ENCODE measurements around the gene PHOX2A.

The PHOX2A gene

DNA sequence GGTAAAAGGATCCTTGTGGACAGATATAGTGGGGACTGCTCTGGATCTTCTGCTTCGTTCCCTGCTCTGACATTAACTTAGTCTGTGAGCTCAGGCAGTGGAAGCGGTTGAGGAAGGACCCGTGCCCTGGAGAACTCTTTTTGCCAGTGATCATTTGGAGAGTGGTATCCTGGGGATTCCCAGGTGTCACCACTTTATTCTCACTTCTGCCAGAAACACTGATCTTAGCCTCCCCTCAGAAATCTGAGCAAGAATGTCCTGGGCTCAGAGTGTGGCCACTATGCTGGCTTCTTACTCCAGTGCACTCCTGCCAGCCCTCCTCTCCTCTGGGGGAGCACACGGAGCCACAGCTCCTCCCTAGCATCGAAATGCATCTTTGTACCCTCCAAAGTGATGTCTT is 7.6 kb upstream of the PHOX2A start:
- no peak for TF ChIP-seq ZNF70 (CRISPR knock-in tag; IDR thresholded peaks at IDR 0.05)
- no peak for TF ChIP-seq TCF4 (CRISPR knock-in tag; IDR thresholded peaks at IDR 0.05; ENCODE audit: borderline replicate concordance)
- no peak for TF ChIP-seq ARNTL (CRISPR knock-in tag; IDR thresholded peaks at IDR 0.05; ENCODE audit: borderline replicate concordance, low read depth)
- TF ChIP-seq, protein P1, sequence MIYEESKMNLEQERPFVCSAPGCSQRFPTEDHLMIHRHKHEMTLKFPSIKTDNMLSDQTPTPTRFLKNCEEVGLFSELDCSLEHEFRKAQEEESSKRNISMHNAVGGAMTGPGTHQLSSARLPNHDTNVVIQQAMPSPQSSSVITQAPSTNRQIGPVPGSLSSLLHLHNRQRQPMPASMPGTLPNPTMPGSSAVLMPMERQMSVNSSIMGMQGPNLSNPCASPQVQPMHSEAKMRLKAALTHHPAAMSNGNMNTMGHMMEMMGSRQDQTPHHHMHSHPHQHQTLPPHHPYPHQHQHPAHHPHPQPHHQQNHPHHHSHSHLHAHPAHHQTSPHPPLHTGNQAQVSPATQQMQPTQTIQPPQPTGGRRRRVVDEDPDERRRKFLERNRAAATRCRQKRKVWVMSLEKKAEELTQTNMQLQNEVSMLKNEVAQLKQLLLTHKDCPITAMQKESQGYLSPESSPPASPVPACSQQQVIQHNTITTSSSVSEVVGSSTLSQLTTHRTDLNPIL (CRISPR knock-in tag; IDR thresholded peaks at IDR 0.05; ENCODE audit: low read depth) = no peak
- no peak for TF ChIP-seq ZFP3 (CRISPR knock-in tag; IDR thresholded peaks at IDR 0.05)
- no peak for TF ChIP-seq ESRRG (CRISPR knock-in tag; IDR thresholded peaks at IDR 0.05)
- TF ChIP-seq ZNF565 (CRISPR knock-in tag; conservative IDR thresholded peaks at IDR 0.05; ENCODE audit: low read depth) = no peak
- no peak for TF ChIP-seq ZFP30 (CRISPR knock-in tag; IDR thresholded peaks at IDR 0.05)
- TF ChIP-seq ZNF8 (CRISPR knock-in tag; IDR thresholded peaks at IDR 0.05) = no peak
- no peak for TF ChIP-seq BACH2 (CRISPR knock-in tag; IDR thresholded peaks at IDR 0.05; ENCODE audit: borderline replicate concordance)
- no peak for ATAC-seq

DNA sequence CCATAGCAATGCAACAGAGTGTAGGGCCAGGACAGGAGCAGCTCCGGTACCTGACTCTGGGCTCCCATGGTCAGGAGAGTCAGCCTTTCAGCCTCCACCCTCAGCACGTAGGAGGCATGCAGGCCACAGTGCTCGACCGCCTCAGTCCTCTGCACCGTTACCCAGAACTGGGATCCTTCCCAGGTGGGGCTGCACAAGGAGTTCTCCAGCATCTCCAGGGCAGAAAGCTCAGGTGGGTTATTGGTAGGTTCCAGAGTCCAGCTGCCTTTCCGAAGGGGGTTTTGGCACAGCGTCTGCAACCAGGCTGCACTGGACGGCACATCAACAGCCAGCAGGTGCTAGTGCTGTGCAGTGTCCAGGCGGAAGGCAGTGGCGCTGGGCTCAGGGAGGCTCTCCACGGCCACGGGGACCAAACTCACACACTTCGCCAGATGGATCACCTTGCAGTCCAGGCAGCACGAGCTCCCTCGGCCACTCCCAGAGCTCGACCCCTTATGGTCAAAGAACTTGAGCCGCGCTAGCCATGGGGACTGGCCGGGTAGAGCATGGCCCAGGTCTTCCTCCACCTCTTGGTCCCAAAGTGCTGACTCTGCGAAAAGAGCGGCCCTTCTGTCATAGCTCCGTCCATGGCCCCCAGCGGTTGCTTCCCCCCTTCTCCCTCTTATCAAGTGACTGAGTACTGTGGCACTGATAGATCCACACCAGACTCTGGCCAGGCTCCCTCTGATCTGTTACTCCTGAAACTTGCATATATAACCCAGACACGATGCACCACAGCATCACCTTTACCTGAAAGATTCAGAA is 6.9 kb upstream of the PHOX2A start:
- ATAC-seq = no peak; the same call in 2 of the 3 replicates
- no peak for TF ChIP-seq ZFP30 (CRISPR knock-in tag; IDR thresholded peaks at IDR 0.05)
- TF ChIP-seq ZNF565 (CRISPR knock-in tag; conservative IDR thresholded peaks at IDR 0.05; ENCODE audit: low read depth) = no peak
- no peak for TF ChIP-seq GLIS3 (CRISPR knock-in tag; IDR thresholded peaks at IDR 0.05)
- TF ChIP-seq ZNF70 (CRISPR knock-in tag; IDR thresholded peaks at IDR 0.05) = no peak
- no peak for TF ChIP-seq ZFP3 (CRISPR knock-in tag; IDR thresholded peaks at IDR 0.05)
- TF ChIP-seq OSR1 (CRISPR knock-in tag; IDR thresholded peaks at IDR 0.05) = no peak
- no peak for TF ChIP-seq PPARA (CRISPR knock-in tag; IDR thresholded peaks at IDR 0.05; ENCODE audit: borderline replicate concordance)

DNA sequence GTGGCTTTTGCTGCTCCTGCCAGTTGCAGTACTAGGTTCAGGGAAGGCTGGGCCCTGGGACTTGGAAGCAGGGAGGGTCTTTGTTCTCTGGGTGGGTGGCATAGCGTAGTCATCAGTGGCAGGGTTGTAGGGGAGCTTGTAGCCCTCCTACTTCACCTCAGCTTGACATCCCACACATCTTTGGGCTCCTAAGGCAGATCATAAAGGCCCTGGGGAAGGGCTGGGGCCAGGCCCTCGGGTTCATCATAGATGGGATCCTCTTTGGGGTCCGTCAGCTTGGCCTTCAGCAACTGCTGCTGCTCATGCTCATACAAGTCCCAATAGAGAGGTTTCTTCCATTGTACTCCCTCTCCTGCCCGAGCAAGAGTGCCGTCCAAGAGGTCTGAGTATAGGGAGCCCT is 6.0 kb upstream of the PHOX2A start:
- no peak for ATAC-seq
- no peak for TF ChIP-seq TOX (CRISPR knock-in tag; IDR thresholded peaks at IDR 0.05; ENCODE audit: borderline replicate concordance)
- TF ChIP-seq CSDC2 (CRISPR knock-in tag; IDR thresholded peaks at IDR 0.05) = no peak
- TF ChIP-seq, protein P2, sequence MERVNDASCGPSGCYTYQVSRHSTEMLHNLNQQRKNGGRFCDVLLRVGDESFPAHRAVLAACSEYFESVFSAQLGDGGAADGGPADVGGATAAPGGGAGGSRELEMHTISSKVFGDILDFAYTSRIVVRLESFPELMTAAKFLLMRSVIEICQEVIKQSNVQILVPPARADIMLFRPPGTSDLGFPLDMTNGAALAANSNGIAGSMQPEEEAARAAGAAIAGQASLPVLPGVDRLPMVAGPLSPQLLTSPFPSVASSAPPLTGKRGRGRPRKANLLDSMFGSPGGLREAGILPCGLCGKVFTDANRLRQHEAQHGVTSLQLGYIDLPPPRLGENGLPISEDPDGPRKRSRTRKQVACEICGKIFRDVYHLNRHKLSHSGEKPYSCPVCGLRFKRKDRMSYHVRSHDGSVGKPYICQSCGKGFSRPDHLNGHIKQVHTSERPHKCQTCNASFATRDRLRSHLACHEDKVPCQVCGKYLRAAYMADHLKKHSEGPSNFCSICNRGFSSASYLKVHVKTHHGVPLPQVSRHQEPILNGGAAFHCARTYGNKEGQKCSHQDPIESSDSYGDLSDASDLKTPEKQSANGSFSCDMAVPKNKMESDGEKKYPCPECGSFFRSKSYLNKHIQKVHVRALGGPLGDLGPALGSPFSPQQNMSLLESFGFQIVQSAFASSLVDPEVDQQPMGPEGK (CRISPR knock-in tag; IDR thresholded peaks at IDR 0.05; ENCODE audit: borderline replicate concordance) = no peak
- TF ChIP-seq ZNF70 (CRISPR knock-in tag; IDR thresholded peaks at IDR 0.05) = no peak
- no peak for TF ChIP-seq OSR1 (CRISPR knock-in tag; IDR thresholded peaks at IDR 0.05)
- no peak for TF ChIP-seq ISL1 (CRISPR knock-in tag; IDR thresholded peaks at IDR 0.05)
- no peak for TF ChIP-seq GLIS3 (CRISPR knock-in tag; IDR thresholded peaks at IDR 0.05)
- no peak for TF ChIP-seq SNAI2 (CRISPR knock-in tag; IDR thresholded peaks at IDR 0.05)
- no peak for TF ChIP-seq ZNF565 (CRISPR knock-in tag; conservative IDR thresholded peaks at IDR 0.05; ENCODE audit: low read depth)
- TF ChIP-seq ARNTL (CRISPR knock-in tag; IDR thresholded peaks at IDR 0.05; ENCODE audit: borderline replicate concordance, low read depth) = no peak
- no peak for TF ChIP-seq ZFP30 (CRISPR knock-in tag; IDR thresholded peaks at IDR 0.05)
- TF ChIP-seq ZNF8 (CRISPR knock-in tag; IDR thresholded peaks at IDR 0.05) = no peak
- TF ChIP-seq, protein P3, sequence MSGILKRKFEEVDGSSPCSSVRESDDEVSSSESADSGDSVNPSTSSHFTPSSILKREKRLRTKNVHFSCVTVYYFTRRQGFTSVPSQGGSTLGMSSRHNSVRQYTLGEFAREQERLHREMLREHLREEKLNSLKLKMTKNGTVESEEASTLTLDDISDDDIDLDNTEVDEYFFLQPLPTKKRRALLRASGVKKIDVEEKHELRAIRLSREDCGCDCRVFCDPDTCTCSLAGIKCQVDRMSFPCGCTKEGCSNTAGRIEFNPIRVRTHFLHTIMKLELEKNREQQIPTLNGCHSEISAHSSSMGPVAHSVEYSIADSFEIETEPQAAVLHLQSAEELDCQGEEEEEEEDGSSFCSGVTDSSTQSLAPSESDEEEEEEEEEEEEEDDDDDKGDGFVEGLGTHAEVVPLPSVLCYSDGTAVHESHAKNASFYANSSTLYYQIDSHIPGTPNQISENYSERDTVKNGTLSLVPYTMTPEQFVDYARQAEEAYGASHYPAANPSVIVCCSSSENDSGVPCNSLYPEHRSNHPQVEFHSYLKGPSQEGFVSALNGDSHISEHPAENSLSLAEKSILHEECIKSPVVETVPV (CRISPR knock-in tag; IDR thresholded peaks at IDR 0.05) = no peak
- TF ChIP-seq, protein P4, sequence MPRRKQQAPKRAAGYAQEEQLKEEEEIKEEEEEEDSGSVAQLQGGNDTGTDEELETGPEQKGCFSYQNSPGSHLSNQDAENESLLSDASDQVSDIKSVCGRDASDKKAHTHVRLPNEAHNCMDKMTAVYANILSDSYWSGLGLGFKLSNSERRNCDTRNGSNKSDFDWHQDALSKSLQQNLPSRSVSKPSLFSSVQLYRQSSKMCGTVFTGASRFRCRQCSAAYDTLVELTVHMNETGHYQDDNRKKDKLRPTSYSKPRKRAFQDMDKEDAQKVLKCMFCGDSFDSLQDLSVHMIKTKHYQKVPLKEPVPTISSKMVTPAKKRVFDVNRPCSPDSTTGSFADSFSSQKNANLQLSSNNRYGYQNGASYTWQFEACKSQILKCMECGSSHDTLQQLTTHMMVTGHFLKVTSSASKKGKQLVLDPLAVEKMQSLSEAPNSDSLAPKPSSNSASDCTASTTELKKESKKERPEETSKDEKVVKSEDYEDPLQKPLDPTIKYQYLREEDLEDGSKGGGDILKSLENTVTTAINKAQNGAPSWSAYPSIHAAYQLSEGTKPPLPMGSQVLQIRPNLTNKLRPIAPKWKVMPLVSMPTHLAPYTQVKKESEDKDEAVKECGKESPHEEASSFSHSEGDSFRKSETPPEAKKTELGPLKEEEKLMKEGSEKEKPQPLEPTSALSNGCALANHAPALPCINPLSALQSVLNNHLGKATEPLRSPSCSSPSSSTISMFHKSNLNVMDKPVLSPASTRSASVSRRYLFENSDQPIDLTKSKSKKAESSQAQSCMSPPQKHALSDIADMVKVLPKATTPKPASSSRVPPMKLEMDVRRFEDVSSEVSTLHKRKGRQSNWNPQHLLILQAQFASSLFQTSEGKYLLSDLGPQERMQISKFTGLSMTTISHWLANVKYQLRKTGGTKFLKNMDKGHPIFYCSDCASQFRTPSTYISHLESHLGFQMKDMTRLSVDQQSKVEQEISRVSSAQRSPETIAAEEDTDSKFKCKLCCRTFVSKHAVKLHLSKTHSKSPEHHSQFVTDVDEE (CRISPR knock-in tag; IDR thresholded peaks at IDR 0.05) = no peak
- no peak for TF ChIP-seq ZFP3 (CRISPR knock-in tag; IDR thresholded peaks at IDR 0.05)

DNA sequence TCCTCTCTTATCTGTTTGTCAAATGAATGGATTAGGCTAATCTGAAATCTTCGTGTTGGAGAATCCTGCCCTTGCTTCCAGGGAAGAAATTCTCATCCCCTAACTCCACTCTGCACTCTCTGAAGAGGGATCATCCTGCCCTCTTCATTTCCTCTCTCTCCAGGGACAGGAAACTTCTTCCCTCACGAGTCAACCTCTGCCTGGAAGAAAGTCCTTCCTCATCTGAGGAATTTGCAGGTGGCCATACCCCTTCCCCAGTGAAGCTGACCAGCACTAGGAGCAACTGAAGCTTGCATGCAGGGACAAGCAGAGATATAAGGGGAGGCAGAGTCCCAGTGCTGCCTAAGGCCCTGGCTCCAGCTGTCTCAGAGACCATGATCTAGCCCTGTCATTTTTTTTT is 3.6 kb upstream of the PHOX2A start:
- ATAC-seq = no peak
- no peak for TF ChIP-seq CSDC2 (CRISPR knock-in tag; IDR thresholded peaks at IDR 0.05)
- TF ChIP-seq ARNTL (CRISPR knock-in tag; IDR thresholded peaks at IDR 0.05; ENCODE audit: borderline replicate concordance, low read depth) = no peak
- TF ChIP-seq, protein P4 (CRISPR knock-in tag; IDR thresholded peaks at IDR 0.05) = no peak
- no peak for TF ChIP-seq TCF4 (CRISPR knock-in tag; IDR thresholded peaks at IDR 0.05; ENCODE audit: borderline replicate concordance)
- TF ChIP-seq, protein P2 (CRISPR knock-in tag; IDR thresholded peaks at IDR 0.05; ENCODE audit: borderline replicate concordance) = no peak
- TF ChIP-seq ZNF565 (CRISPR knock-in tag; conservative IDR thresholded peaks at IDR 0.05; ENCODE audit: low read depth) = no peak
- TF ChIP-seq GLIS3 (CRISPR knock-in tag; IDR thresholded peaks at IDR 0.05) = no peak
- TF ChIP-seq PPARA (CRISPR knock-in tag; IDR thresholded peaks at IDR 0.05; ENCODE audit: borderline replicate concordance) = no peak
- TF ChIP-seq ZFP30 (CRISPR knock-in tag; IDR thresholded peaks at IDR 0.05) = no peak
- TF ChIP-seq ZNF70 (CRISPR knock-in tag; IDR thresholded peaks at IDR 0.05) = no peak
- TF ChIP-seq RARB (CRISPR knock-in tag; IDR thresholded peaks at IDR 0.05) = no peak
- no peak for TF ChIP-seq BACH2 (CRISPR knock-in tag; IDR thresholded peaks at IDR 0.05; ENCODE audit: borderline replicate concordance)

All from SK-N-SH treated with all-trans-retinoic acid at 6 μM for 48 hours (cell line).